K562 (cell line): ENCODE measurements around the gene NUAK1. TPM values are rescaled to one million over a fixed set of nuclear protein-coding genes. Genes with fewer than 3 reads are reported as not detected.

Source experiments
- ATAC-seq: fragments of 200-7000 bp; cut with Tn5 transposase; 3 replicates; pipeline ENCODE4 v1.9.1; 2020; ENCODE audit warnings: moderate library complexity
- BruUV-seq: library from RNA; stranded (reverse); fragments of 400-500 nt; replicated peaks from 2 replicates; lab custom pipeline; 2021; lab: Mats Ljungman, UMichigan
- CTCF ChIA-PET: fragments of 300-600 bp; formaldehyde crosslinking; extraction: SDS; loops from one replicate; lab custom pipeline; 2021; ENCODE audit warnings: low intra/inter-chr PET ratio; lab: Yijun Ruan, JAX
- POLR2A ChIA-PET: fragments of 300-600, 350-650 bp; sonication (Branson Sonifier 250); formaldehyde crosslinking; extraction: SDS; loops from one replicate; lab custom pipeline; 2021; ENCODE audit warnings: antibody characterized with exemption, inconsistent platforms; lab: Yijun Ruan, JAX
- DNase-seq, 4 experiments: peaks; one replicate each; pipeline versions ENCODE4 v3.0.0 to v3.0.0-alpha.2; 2011 to 2018; ENCODE audit warnings: low spot score in 3 of 4, mixed read lengths in 3 of 4; ENCODE audit errors: extremely low read depth in 1 of 4
- FAIRE-seq: peaks from 2 replicates; lab custom pipeline; 2011; peaks lifted over from hg19 to GRCh38; lab: Jason Lieb, UNC
- H2AFZ ChIP-seq: 2 replicates; pipeline ENCODE4 v1.6.0; 2011; ENCODE audit warnings: low read depth, low read length, control low read depth, inconsistent platforms
- H3K27ac ChIP-seq: fragments of 200-600 bp; 3 replicates; pipeline ENCODE4 v1.8.0; 2011; ENCODE audit warnings: low read depth, mild to moderate bottlenecking, control low read depth, inconsistent platforms, low read length, moderate library complexity, mixed read lengths; ENCODE audit errors: extremely low read depth
- H3K27me3 ChIP-seq, 2 experiments: fragments of 300-600 bp in 1 of 2; 2 replicates in 1 of 2; 3 replicates in 1 of 2; pipeline versions ENCODE4 v1.6.0 to v1.8.0; 2011; ENCODE audit warnings: inconsistent platforms in 2 of 2, low read length in 2 of 2, mild to moderate bottlenecking in 1 of 2, mixed read lengths in 1 of 2, moderate library complexity in 1 of 2; ENCODE audit not compliant: control insufficient read depth in 2 of 2, insufficient read depth in 2 of 2
- H3K36me3 ChIP-seq: fragments of 300-600 bp; 3 replicates; pipeline ENCODE4 v1.8.0; 2011; ENCODE audit warnings: mild to moderate bottlenecking, low read length, inconsistent platforms; ENCODE audit not compliant: control insufficient read depth, insufficient read depth
- H3K4me1 ChIP-seq, 2 experiments: fragments of 200-600 bp in 1 of 2; replicated peaks in 1 of 2; 2 replicates in 1 of 2; 3 replicates in 1 of 2; pipeline versions ENCODE4 v1.5.1 to v1.8.0; 2011; ENCODE audit warnings: inconsistent platforms in 2 of 2, low read length in 2 of 2, mild to moderate bottlenecking in 1 of 2, mixed read lengths in 1 of 2, moderate library complexity in 1 of 2; ENCODE audit not compliant: control insufficient read depth in 2 of 2, insufficient read depth in 2 of 2
- H3K4me2 ChIP-seq: 2 replicates; pipeline ENCODE4 v1.6.1; 2011; ENCODE audit warnings: low read length, control low read depth, inconsistent platforms, mixed read lengths; ENCODE audit not compliant: insufficient read depth
- H3K4me3 ChIP-seq: fragments of 200-600 bp; sonication (generic), shearing (Covaris generic); 2 replicates; pipeline ENCODE4 v1.5.1; 2016; ENCODE audit warnings: control low read depth, inconsistent platforms
- H3K79me2 ChIP-seq: fragments of 200-600 bp; 3 replicates; pipeline ENCODE4 v1.8.0; 2011; ENCODE audit warnings: low read length, inconsistent platforms; ENCODE audit not compliant: control insufficient read depth, insufficient read depth
- H3K9ac ChIP-seq, 2 experiments: 2 replicates each; pipeline versions ENCODE4 v1.6.0 to v1.6.1; 2011; ENCODE audit warnings: low read depth in 2 of 2, low read length in 2 of 2, control low read depth in 1 of 2, inconsistent platforms in 1 of 2, mild to moderate bottlenecking in 1 of 2, mixed read lengths in 1 of 2; ENCODE audit not compliant: insufficient read depth in 1 of 2
- H3K9me1 ChIP-seq: one replicate; pipeline ENCODE4 v1.6.0; 2011; ENCODE audit warnings: inconsistent platforms, mild to moderate bottlenecking, low read length, moderate library complexity; ENCODE audit not compliant: control insufficient read depth, insufficient read depth
- H3K9me3 ChIP-seq: replicated peaks from 2 replicates; pipeline ENCODE4 v1.5.1; 2011; ENCODE audit warnings: low read depth, low read length, inconsistent platforms; ENCODE audit not compliant: control insufficient read depth, insufficient read depth
- H4K20me1 ChIP-seq: replicated peaks from 2 replicates; pipeline ENCODE4 v1.6.1; 2011; ENCODE audit warnings: low read length, inconsistent platforms, mixed read lengths; ENCODE audit not compliant: control insufficient read depth, insufficient read depth
- EP400 ChIP-seq: fragments of 450-650 bp; IDR thresholded peaks from 2 replicates; pipeline ENCODE4 v1.6.1; 2017; ENCODE audit warnings: antibody characterized with exemption, mild to moderate bottlenecking, moderate library complexity
- POLR2B ChIP-seq: fragments of 450-650 bp; IDR thresholded peaks from 2 replicates; pipeline ENCODE4 v1.6.1; 2018; ENCODE audit warnings: low read depth; ENCODE audit not compliant: partially characterized antibody
- RNF2 ChIP-seq: sonication (generic); IDR thresholded peaks from 2 replicates; pipeline ENCODE4 v1.6.1; 2016
- RUNX1 ChIP-seq: sonication (generic); IDR thresholded peaks from 2 replicates; pipeline ENCODE4 v1.6.1; 2016; ENCODE audit warnings: antibody characterized with exemption, low read depth
- ZBTB17 ChIP-seq: fragments of 450-650 bp; formaldehyde crosslinking; IDR thresholded peaks from 2 replicates; pipeline ENCODE4 v1.4.0; 2020; ENCODE audit warnings: mild to moderate bottlenecking
- ZNF79 ChIP-seq: fragments of 250-450 bp; sonication (Bioruptor Pico); IDR thresholded peaks from 2 replicates; pipeline ENCODE4 v1.4.0; 2020; ENCODE audit warnings: low read depth, mild to moderate bottlenecking, moderate library complexity
- ZNF830 ChIP-seq: fragments of 250-450 bp; sonication (Bioruptor Pico); IDR thresholded peaks from 2 replicates; pipeline ENCODE4 v1.5.0; 2021; ENCODE audit warnings: mild to moderate bottlenecking
- WGBS: fragments of 100-300 bp; shearing (Covaris generic); methylation state at CpG from one replicate; pipeline ENCODE4 v1.1.6; 2016; ENCODE audit warnings: low coverage, mixed read lengths; ENCODE audit not compliant: insufficient coverage; ENCODE audit errors: missing lambda C conversion rate; 5-methylcytosine and 5-hydroxymethylcytosine counted together
- in situ Hi-C: fragments of 300-500 bp; cut with MboI; formaldehyde crosslinking; loops from 4 replicates; pipeline ENCODE4 v1.15.0; 2018; ENCODE audit warnings: inconsistent platforms, mixed read lengths
- intact Hi-C: fragments of 100-400 bp; cut with micrococcal nuclease; formaldehyde crosslinking; loops from 2 replicates; pipeline ENCODE4 v1.14.2; 2022
- polyA plus RNA-seq, 8 experiments: library from polyadenylated mRNA; depleted of rRNA in 4 of 8; stranded (reverse) in 5 of 8; unstranded in 3 of 8; fragments of >200 nt; fragmentation: Nextera tagmentation in 2 of 8; fragmentation: Illumina TruSeq in 1 of 8; extraction: Ambion mirVana in 2 of 8; extraction: Trizol in 1 of 8; gene quantifications; 2 replicates each; pipeline versions ENCODE4 v1.2.1 to v1.2.3, GENCODE V29; 2011 to 2014; ENCODE audit warnings: inconsistent platforms in 1 of 8, missing spikeins in 1 of 8
- total RNA-seq, 7 experiments: library from RNA; depleted of rRNA in 6 of 7; stranded (reverse); fragments of >200 nt in 6 of 7; fragmentation: Illumina TruSeq in 2 of 7; extraction: Trizol in 2 of 7; gene quantifications; 2 replicates each; pipeline versions ENCODE4 v1.2.1 to v1.2.3, GENCODE V29; 2011 to 2021; ENCODE audit warnings: low replicate concordance in 1 of 7
- TF ChIP-seq, protein P1 (sequence below), 2 experiments: fragments of 450-650 bp; conservative IDR thresholded peaks; 2 replicates each; pipeline ENCODE4 v1.6.1; 2017; ENCODE audit warnings: mild to moderate bottlenecking in 2 of 2, moderate library complexity in 2 of 2
- TF ChIP-seq, protein P2 (sequence below): fragments of 450-650 bp; IDR thresholded peaks from 2 replicates; pipeline ENCODE4 v1.6.1; 2017; ENCODE audit warnings: antibody characterized with exemption

Gene NUAK1
- total and polyA plus RNA-seq, 9 of the 15 experiments (the other 6 are each of a cell fraction or from before 2014, with no cell fraction given): 0.02 TPM; not detected in 8

DNA sequence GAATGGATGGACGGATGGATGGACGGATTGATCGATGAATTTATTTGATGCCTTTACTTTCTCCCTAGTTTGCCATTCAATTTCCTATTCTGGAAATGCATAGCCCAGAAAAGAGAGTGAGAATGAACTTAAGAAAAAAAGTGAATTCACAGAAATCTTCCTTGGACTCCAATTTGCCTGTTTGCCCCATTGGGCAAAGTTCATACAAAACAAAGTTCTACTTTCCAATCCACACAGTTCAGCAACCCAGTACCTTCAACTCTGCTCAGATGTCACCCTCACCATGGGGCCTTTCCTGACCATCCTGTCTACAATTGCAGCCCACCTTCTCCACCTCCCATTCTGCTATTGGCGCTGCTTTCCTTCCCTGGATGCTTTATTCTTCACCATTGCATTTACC lies 8.2 kb upstream of the NUAK1 start (continued):
- TF ChIP-seq RUNX1 (no peak), ZBTB17 (CRISPR knock-in tag) (no peak), EP400 (no peak), ZNF79 (CRISPR knock-in tag) (no peak), ZNF830 (CRISPR knock-in tag) (no peak), POLR2B (no peak), RNF2 (no peak)
- TF ChIP-seq, protein P1, sequence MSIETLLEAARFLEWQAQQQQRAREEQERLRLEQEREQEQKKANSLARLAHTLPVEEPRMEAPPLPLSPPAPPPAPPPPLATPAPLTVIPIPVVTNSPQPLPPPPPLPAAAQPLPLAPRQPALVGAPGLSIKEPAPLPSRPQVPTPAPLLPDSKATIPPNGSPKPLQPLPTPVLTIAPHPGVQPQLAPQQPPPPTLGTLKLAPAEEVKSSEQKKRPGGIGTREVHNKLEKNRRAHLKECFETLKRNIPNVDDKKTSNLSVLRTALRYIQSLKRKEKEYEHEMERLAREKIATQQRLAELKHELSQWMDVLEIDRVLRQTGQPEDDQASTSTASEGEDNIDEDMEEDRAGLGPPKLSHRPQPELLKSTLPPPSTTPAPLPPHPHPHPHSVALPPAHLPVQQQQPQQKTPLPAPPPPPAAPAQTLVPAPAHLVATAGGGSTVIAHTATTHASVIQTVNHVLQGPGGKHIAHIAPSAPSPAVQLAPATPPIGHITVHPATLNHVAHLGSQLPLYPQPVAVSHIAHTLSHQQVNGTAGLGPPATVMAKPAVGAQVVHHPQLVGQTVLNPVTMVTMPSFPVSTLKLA (conservative IDR thresholded peaks at IDR 0.05): no peak

DNA sequence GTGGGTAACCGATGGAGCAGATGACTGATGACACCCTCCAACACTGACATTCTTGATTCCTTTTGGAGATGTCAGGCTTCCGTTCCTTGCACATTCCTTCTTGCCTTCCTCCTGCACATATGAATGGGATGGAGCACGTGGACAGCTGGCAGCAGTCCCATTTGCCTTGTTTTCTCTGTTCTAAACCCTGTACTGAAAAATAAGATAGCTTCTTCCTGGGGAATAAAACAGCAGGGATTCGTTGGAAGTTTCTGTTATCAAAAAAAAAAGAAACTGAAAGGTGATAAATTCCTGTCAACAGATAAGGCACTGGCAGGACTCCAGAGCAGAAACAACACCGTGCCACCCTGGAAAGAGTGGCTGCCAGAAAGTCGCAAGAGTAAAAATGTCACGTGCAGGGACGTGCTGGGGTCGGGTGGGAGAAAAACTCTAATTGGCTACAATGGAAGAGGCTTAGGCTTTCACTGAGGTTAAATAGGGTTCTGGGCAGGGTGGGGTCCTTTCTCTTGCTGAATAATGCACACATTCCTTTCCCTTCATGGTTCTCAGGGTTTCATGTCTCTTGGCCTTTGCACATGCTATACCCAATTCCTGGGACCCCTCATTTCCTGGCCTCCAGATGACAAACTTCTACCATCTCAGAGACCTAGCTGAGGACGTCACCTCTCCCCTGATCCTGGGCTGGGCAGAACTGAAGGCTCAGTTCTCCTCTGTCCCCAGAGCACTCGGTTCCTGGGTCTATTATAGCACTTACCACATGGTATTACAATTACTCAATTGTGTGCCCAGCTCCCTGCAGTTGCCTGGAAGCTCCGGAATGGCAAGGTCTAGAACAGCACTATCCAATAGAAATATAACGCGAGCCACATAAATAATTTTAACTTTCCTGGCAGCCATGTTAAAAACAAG lies 7.0 kb upstream of the NUAK1 start:
- ChIA-PET POLR2A (no interaction called here), CTCF (no interaction called here)
- WGBS: 1% methylated on average over 14 of the region's 14 CpGs
- no peak for FAIRE-seq
- Histone ChIP-seq H3K27me3 (peaks cover 0 to 9% of the 10 kb centered on the region in 2 experiments; a peak in 3 of 5 replicates), H3K9me3 (no peaks in the 10 kb centered on the region), H3K79me2 (no peaks in the 10 kb centered on the region), H3K4me2 (no peak overlapping the region), H4K20me1 (no peaks in the 10 kb centered on the region), H3K9me1 (peaks cover 2% of the 10 kb centered on the region), H3K36me3 (no peaks in the 10 kb centered on the region), H2AFZ (no peak overlapping the region), H3K9ac (no peak overlapping the region), H3K4me1 (no peaks in the 10 kb centered on the region), H3K27ac (no peak overlapping the region), H3K4me3 (no peak overlapping the region)
- no peak for DNase-seq
- ATAC-seq: no peak
- no TSS peak for BruUV-seq
- intact Hi-C loops: loop anchor here (10.0 kb wide), 2 partner anchors 121 to 1941 kb away; no protein-coding TSS in a partner anchor
- in situ Hi-C loops: no loop called here
- TF ChIP-seq, protein P2, sequence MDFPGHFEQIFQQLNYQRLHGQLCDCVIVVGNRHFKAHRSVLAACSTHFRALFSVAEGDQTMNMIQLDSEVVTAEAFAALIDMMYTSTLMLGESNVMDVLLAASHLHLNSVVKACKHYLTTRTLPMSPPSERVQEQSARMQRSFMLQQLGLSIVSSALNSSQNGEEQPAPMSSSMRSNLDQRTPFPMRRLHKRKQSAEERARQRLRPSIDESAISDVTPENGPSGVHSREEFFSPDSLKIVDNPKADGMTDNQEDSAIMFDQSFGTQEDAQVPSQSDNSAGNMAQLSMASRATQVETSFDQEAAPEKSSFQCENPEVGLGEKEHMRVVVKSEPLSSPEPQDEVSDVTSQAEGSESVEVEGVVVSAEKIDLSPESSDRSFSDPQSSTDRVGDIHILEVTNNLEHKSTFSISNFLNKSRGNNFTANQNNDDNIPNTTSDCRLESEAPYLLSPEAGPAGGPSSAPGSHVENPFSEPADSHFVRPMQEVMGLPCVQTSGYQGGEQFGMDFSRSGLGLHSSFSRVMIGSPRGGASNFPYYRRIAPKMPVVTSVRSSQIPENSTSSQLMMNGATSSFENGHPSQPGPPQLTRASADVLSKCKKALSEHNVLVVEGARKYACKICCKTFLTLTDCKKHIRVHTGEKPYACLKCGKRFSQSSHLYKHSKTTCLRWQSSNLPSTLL: no peak
